Effector memory CD4-positive, alpha-beta T cell (primary cell): ENCODE results near the gene MTPN.

Source experiments
- DNase-seq, 3 donors: peaks; one replicate each; pipeline ENCODE4 v3.0.0-alpha.2; 2020
- H3K27ac ChIP-seq: 2 replicates; pipeline ENCODE4 v1.7.0; 2013; ENCODE audit warnings: mild to moderate bottlenecking, low read length, moderate library complexity; ENCODE audit not compliant: insufficient read depth, poor library complexity, severe bottlenecking
- H3K27me3 ChIP-seq: replicated peaks from 2 replicates; pipeline ENCODE4 v1.7.0; 2013; ENCODE audit warnings: mild to moderate bottlenecking, low read length; ENCODE audit not compliant: insufficient read depth, control insufficient read depth, poor library complexity, severe bottlenecking
- H3K36me3 ChIP-seq: 2 replicates; pipeline ENCODE4 v1.7.0; 2013; ENCODE audit warnings: mild to moderate bottlenecking, low read length, moderate library complexity; ENCODE audit not compliant: control insufficient read depth, insufficient read depth
- H3K4me1 ChIP-seq: 2 replicates; pipeline ENCODE4 v1.7.0; 2013; ENCODE audit warnings: low read length, mild to moderate bottlenecking; ENCODE audit not compliant: control insufficient read depth, insufficient read depth, poor library complexity, severe bottlenecking
- H3K4me3 ChIP-seq: 2 replicates; pipeline ENCODE4 v1.7.0; 2013; ENCODE audit warnings: low read length, low read depth, mild to moderate bottlenecking; ENCODE audit not compliant: insufficient read depth, poor library complexity, severe bottlenecking
- H3K9me3 ChIP-seq: 2 replicates; pipeline ENCODE4 v1.7.0; 2013; ENCODE audit warnings: mild to moderate bottlenecking, low read length, moderate library complexity; ENCODE audit not compliant: control insufficient read depth

The MTPN gene

GRCh38 chr7:135929722-135930141 is 47.4 kb downstream of the MTPN start:
- Histone ChIP-seq H3K4me1 (peaks cover 4% of the 10 kb centered on the region), H3K36me3 (peaks cover 9% of the 10 kb centered on the region), H3K27ac (no peak overlapping the region), H3K4me3 (no peak overlapping the region), H3K9me3 (no peaks in the 10 kb centered on the region), H3K27me3 (no peaks in the 10 kb centered on the region)
- DNase-seq: no peak

- H3K4me3 ChIP-seq: no peak overlapping the region
- peaks cover 9% of the 10 kb centered on the region for H3K36me3 ChIP-seq
- DNase-seq: no peak
- H3K27ac ChIP-seq: no peak overlapping the region
- H3K4me1 ChIP-seq: peaks cover 4% of the 10 kb centered on the region
- H3K27me3 ChIP-seq: no peaks in the 10 kb centered on the region
- H3K9me3 ChIP-seq: no peaks in the 10 kb centered on the region
These were observed 47.9 kb downstream of the MTPN start for GRCh38 chr7:135929249-135929648.

- no peak overlapping the region for H3K27ac ChIP-seq
- no peaks in the 10 kb centered on the region for H3K9me3 ChIP-seq
- no peaks in the 10 kb centered on the region for H3K27me3 ChIP-seq
- DNase-seq: no peak
- no peaks in the 10 kb centered on the region for H3K4me1 ChIP-seq
- H3K4me3 ChIP-seq: no peak overlapping the region
- H3K36me3 ChIP-seq: peaks cover 9% of the 10 kb centered on the region
These were observed 49.0 kb downstream of the MTPN start for GRCh38 chr7:135928136-135928535.

- no peak for DNase-seq
- H3K27me3 ChIP-seq: no peaks in the 10 kb centered on the region
- no peak overlapping the region for H3K27ac ChIP-seq
- no peaks in the 10 kb centered on the region for H3K9me3 ChIP-seq
- H3K4me3 ChIP-seq: no peak overlapping the region
- H3K36me3 ChIP-seq: peaks cover 9% of the 10 kb centered on the region
- no peaks in the 10 kb centered on the region for H3K4me1 ChIP-seq
These were observed 51.9 kb downstream of the MTPN start for GRCh38 chr7:135925210-135925609.

GRCh38 chr7:135924302-135924701 is 52.9 kb downstream of the MTPN start:
- no peak for DNase-seq
- no peak overlapping the region for H3K27ac ChIP-seq
- peaks cover 3% of the 10 kb centered on the region for H3K36me3 ChIP-seq
- no peaks in the 10 kb centered on the region for H3K27me3 ChIP-seq
- no peaks in the 10 kb centered on the region for H3K4me1 ChIP-seq
- H3K9me3 ChIP-seq: no peaks in the 10 kb centered on the region
- H3K4me3 ChIP-seq: no peak overlapping the region

GRCh38 chr7:135922263-135922662 is 54.9 kb downstream of the MTPN start:
- H3K4me3 ChIP-seq: no peak overlapping the region
- H3K36me3 ChIP-seq: no peaks in the 10 kb centered on the region
- no peaks in the 10 kb centered on the region for H3K27me3 ChIP-seq

GRCh38 chr7:135920478-135920877 is 56.7 kb downstream of the MTPN start:
- Histone ChIP-seq H3K4me3 (no peak overlapping the region), H3K36me3 (no peaks in the 10 kb centered on the region), H3K4me1 (no peaks in the 10 kb centered on the region), H3K9me3 (no peaks in the 10 kb centered on the region), H3K27ac (no peak overlapping the region), H3K27me3 (no peaks in the 10 kb centered on the region)
- DNase-seq: no peak

More at GRCh38 chr7:135922263-135922662, 54.9 kb downstream of the MTPN start:
- no peaks in the 10 kb centered on the region for H3K9me3 ChIP-seq
- no peak overlapping the region for H3K27ac ChIP-seq
- H3K4me1 ChIP-seq: no peaks in the 10 kb centered on the region
- no peak for DNase-seq

- Histone ChIP-seq H3K27me3 (no peaks in the 10 kb centered on the region), H3K27ac (no peak overlapping the region), H3K36me3 (no peaks in the 10 kb centered on the region), H3K4me1 (no peaks in the 10 kb centered on the region), H3K4me3 (no peak overlapping the region), H3K9me3 (no peaks in the 10 kb centered on the region)
- DNase-seq: no peak
These were observed 57.9 kb downstream of the MTPN start for GRCh38 chr7:135919071-135919841.

GRCh38 chr7:135918134-135918533 is 59.0 kb downstream of the MTPN start:
- no peak for DNase-seq
- no peak overlapping the region for H3K4me3 ChIP-seq
- H3K9me3 ChIP-seq: no peaks in the 10 kb centered on the region
- H3K36me3 ChIP-seq: no peaks in the 10 kb centered on the region
- H3K4me1 ChIP-seq: no peaks in the 10 kb centered on the region
- no peaks in the 10 kb centered on the region for H3K27me3 ChIP-seq
- no peak overlapping the region for H3K27ac ChIP-seq

- DNase-seq: no peak
- H3K27ac ChIP-seq: no peak overlapping the region
- H3K36me3 ChIP-seq: no peaks in the 10 kb centered on the region
- no peaks in the 10 kb centered on the region for H3K27me3 ChIP-seq
- H3K4me3 ChIP-seq: no peak overlapping the region
- H3K4me1 ChIP-seq: no peaks in the 10 kb centered on the region
- no peaks in the 10 kb centered on the region for H3K9me3 ChIP-seq
These were observed 59.4 kb downstream of the MTPN start for GRCh38 chr7:135917721-135918120.
